Measurements from ENCODE around the gene PIAS4. TPM values are rescaled to one million over a fixed set of nuclear protein-coding genes. Genes with fewer than 3 reads are reported as not detected.

Gene PIAS4
- total and polyA plus RNA-seq, 2 of the 13 experiments (the other 11 are each of a cell fraction or from before 2014, with no cell fraction given) = 9.0 to 20.1 TPM

GRCh38 chr19:4053423-4054324 lies 46.1 kb downstream of the PIAS4 start (continued):
- TF ChIP-seq ZBTB39 (CRISPR knock-in tag; IDR thresholded peaks at IDR 0.05) (no peak), HBP1 (CRISPR knock-in tag; IDR thresholded peaks at IDR 0.05; ENCODE audit: low read depth) (no peak), ZNF562 (CRISPR knock-in tag; IDR thresholded peaks at IDR 0.05; ENCODE audit: borderline replicate concordance) (0 out of 2 replicates have a peak, but pooled peaks have one; percentile 46), PRPF4 (IDR thresholded peaks at IDR 0.05; ENCODE audit: low read depth, low read length, poor library complexity, severe bottlenecking) (peak; percentile 62), TGIF2 (CRISPR knock-in tag; IDR thresholded peaks at IDR 0.05) (0 out of 2 replicates have a peak, but pooled peaks have one; percentile 11), AGO2 (optimal IDR thresholded peaks at IDR 0.05; ENCODE audit: low read depth, low read length) (peak; percentile 70), NR1H2 (CRISPR knock-in tag; IDR thresholded peaks at IDR 0.05; ENCODE audit: borderline replicate concordance, low read depth) (no peak), ZNF513 (CRISPR knock-in tag; conservative IDR thresholded peaks at IDR 0.05) (no peak), NCOA5 (CRISPR knock-in tag; IDR thresholded peaks at IDR 0.05) (no peak), POLR2AphosphoS5 (IDR thresholded peaks at IDR 0.05; ENCODE audit: low read depth, low read length) (peak; percentile 30; the same call in 1 of the 2 replicates), MEIS1 (CRISPR knock-in tag; IDR thresholded peaks at IDR 0.05; ENCODE audit: borderline replicate concordance) (no peak), ZNF644 (CRISPR knock-in tag; IDR thresholded peaks at IDR 0.05; ENCODE audit: low read depth) (no peak), FOSL2 (CRISPR knock-in tag; IDR thresholded peaks at IDR 0.05) (no peak), CHD2 (IDR thresholded peaks at IDR 0.05; ENCODE audit: low read depth, low read length) (no peak), ZNF264 (CRISPR knock-in tag; IDR thresholded peaks at IDR 0.05) (no peak), MEF2D (CRISPR knock-in tag; IDR thresholded peaks at IDR 0.05) (no peak), HNF1B (CRISPR knock-in tag; IDR thresholded peaks at IDR 0.05) (no peak), ZBTB33 (CRISPR knock-in tag; IDR thresholded peaks at IDR 0.05) (peak; percentile 91), IKZF1 (IDR thresholded peaks at IDR 0.05) (0 out of 2 replicates have a peak, but pooled peaks have one; percentile 10), ZC3H13 (CRISPR knock-in tag; IDR thresholded peaks at IDR 0.05) (peak; percentile 94)

All from HepG2 (cell line).